ENCODE data around the gene CCDC12. TPM values are rescaled to one million over a fixed set of nuclear protein-coding genes. Genes with fewer than 3 reads are reported as not detected.

CCDC12 gene
- total and polyA plus RNA-seq, 2 of the 13 experiments (the other 11 are each of a cell fraction or from before 2014, with no cell fraction given): 30.1 to 49.5 TPM

DNA sequence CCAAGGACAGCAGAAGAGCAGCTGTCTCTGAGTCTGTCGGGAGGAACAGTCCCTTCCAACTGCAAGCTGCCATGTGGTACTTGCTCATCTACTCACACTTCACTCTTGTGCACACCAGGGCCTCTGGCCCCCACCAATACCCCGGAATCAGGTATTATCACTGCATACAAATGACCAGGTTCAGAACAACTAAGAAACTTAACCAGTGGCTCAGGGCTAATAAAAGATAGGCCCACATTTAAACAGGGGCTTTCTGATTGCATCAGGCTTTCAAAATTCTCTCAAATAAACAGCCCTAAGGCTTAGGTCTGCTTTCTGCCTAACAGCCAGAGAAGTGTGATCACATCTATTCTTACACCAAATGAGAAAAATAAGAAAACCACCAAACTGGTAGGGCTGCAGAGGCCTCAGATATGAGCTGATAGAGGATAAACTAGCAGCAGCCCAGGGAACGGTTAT lies 20.7 kb downstream of the CCDC12 start:
- POLR2A ChIA-PET: no interaction called here
- no peak for ATAC-seq
- H3K79me2 ChIP-seq (ENCODE audit: insufficient read depth, low read length): peaks cover 93% of the 10 kb centered on the region
- H3K27me3 ChIP-seq (ENCODE audit: control insufficient read depth in 1 of 2, insufficient read depth in 2 of 2, low read length in 2 of 2): no peaks in the 10 kb centered on the region
- CTCF ChIA-PET (ENCODE audit: low intra/inter-chr PET ratio, low total read pairs): no interaction called here
- no peak overlapping the region for H3K4me2 ChIP-seq (ENCODE audit: low read depth, low read length)
- 94% methylated on average over 3 of the region's 3 CpGs for WGBS (ENCODE audit: low lambda C conversion rate)
- H3K4me3 ChIP-seq (replicated peaks in 1 of 3; ENCODE audit: insufficient read depth in 1 of 3, low read depth in 2 of 3, low read length in 3 of 3): no peak overlapping the region
- H3K9me3 ChIP-seq (ENCODE audit: low read length): no peaks in the 10 kb centered on the region
- in situ Hi-C loops (cut with HindIII; ENCODE audit: extremely low pct_ligation_motif_present, low pct_unique_long_range_greater_than_20kb) (no loop called here), intact Hi-C loops (cut with micrococcal nuclease; ENCODE audit: unreplicated experiment) (no loop called here)
- H4K20me1 ChIP-seq (ENCODE audit: insufficient read depth, low read length): peaks cover 66% of the 10 kb centered on the region
- TF ChIP-seq MAFF (IDR thresholded peaks at IDR 0.05; ENCODE audit: low read depth, low read length) (no peak), DPF2 (CRISPR knock-in tag; IDR thresholded peaks at IDR 0.05; ENCODE audit: borderline replicate concordance, low read depth) (no peak), SUZ12 (IDR thresholded peaks at IDR 0.05; ENCODE audit: low read depth, low read length) (no peak), SKIL (CRISPR knock-in tag; IDR thresholded peaks at IDR 0.05; ENCODE audit: borderline replicate concordance) (no peak), FOSL2 (CRISPR knock-in tag; IDR thresholded peaks at IDR 0.05) (no peak), RNF2 (conservative IDR thresholded peaks at IDR 0.05; ENCODE audit: low read depth) (no peak), ZNF292 (CRISPR knock-in tag; IDR thresholded peaks at IDR 0.05; ENCODE audit: borderline replicate concordance, low read depth) (no peak), FOXK1 (CRISPR knock-in tag; IDR thresholded peaks at IDR 0.05; ENCODE audit: borderline replicate concordance, low read depth) (no peak), SMC3 (IDR thresholded peaks at IDR 0.05; ENCODE audit: low read length) (no peak), ZNF607 (CRISPR knock-in tag; IDR thresholded peaks at IDR 0.05; ENCODE audit: borderline replicate concordance) (no peak), POLR2AphosphoS2 (IDR thresholded peaks at IDR 0.05; ENCODE audit: low read depth, low read length) (no peak), HOXA7 (CRISPR knock-in tag; IDR thresholded peaks at IDR 0.05) (no peak), ZNF577 (CRISPR knock-in tag; IDR thresholded peaks at IDR 0.05; ENCODE audit: borderline replicate concordance, low read depth) (no peak), SAFB2 (CRISPR knock-in tag; IDR thresholded peaks at IDR 0.05; ENCODE audit: borderline replicate concordance, low read depth) (no peak)
- TF ChIP-seq, protein P1, sequence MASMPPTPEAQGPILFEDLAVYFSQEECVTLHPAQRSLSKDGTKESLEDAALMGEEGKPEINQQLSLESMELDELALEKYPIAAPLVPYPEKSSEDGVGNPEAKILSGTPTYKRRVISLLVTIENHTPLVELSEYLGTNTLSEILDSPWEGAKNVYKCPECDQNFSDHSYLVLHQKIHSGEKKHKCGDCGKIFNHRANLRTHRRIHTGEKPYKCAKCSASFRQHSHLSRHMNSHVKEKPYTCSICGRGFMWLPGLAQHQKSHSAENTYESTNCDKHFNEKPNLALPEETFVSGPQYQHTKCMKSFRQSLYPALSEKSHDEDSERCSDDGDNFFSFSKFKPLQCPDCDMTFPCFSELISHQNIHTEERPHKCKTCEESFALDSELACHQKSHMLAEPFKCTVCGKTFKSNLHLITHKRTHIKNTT (CRISPR knock-in tag; IDR thresholded peaks at IDR 0.05): no peak
- H3K9ac ChIP-seq (ENCODE audit: insufficient read depth, low read depth, low read length): no peak overlapping the region
- DNase-seq (ENCODE audit: low spot score): no peak
- BruUV-seq (replicated peaks): no TSS peak
- no peak overlapping the region for H2AFZ ChIP-seq (ENCODE audit: low read length)
- peaks cover 3 to 9% of the 10 kb centered on the region in 2 experiments; a peak in 3 of 5 replicates for H3K36me3 ChIP-seq (replicated peaks in 1 of 2; ENCODE audit: control insufficient read depth in 1 of 2, insufficient read depth in 2 of 2, low read length in 2 of 2)
- no peak overlapping the region for H3K27ac ChIP-seq (ENCODE audit: extremely low read length, insufficient read depth, low read length)
- H3K4me1 ChIP-seq (ENCODE audit: insufficient read depth, low read length): peaks cover 81% of the 10 kb centered on the region
- no peak for FAIRE-seq
